HG03175 (cell line): ENCODE results near the gene NET1.
"Not testable (repeated sequence)": the region's sequence is repeated elsewhere in the genome, so short reads cannot be mapped to it uniquely, and the experiment has no call there.

Experiments
- ATAC-seq: cut with Tn5 transposase; IDR thresholded peaks from one replicate; pipeline ENCODE4 v1.9.1; 2021; ENCODE audit warnings: mild to moderate bottlenecking, moderate library complexity; ENCODE audit not compliant: unreplicated experiment

The NET1 gene

GRCh38 chr10:5461914-5462840, 49.8 kb downstream of the NET1 start:
- no peak for ATAC-seq

GRCh38 chr10:5462841-5463293, 50.5 kb downstream of the NET1 start:
- ATAC-seq, result no peak

- ATAC-seq, result no peak
Observed at GRCh38 chr10:5464546-5464945, 52.2 kb downstream of the NET1 start.

- no peak for ATAC-seq
Observed at GRCh38 chr10:5465976-5466450, 53.7 kb downstream of the NET1 start.

GRCh38 chr10:5466451-5467206, 54.3 kb downstream of the NET1 start:
- no peak for ATAC-seq

GRCh38 chr10:5467207-5467535, 54.8 kb downstream of the NET1 start:
- ATAC-seq, result no peak

GRCh38 chr10:5467634-5468255, 55.4 kb downstream of the NET1 start:
- ATAC-seq, result no peak

GRCh38 chr10:5468262-5469106, 56.1 kb downstream of the NET1 start:
- ATAC-seq, result no peak

GRCh38 chr10:5469353-5470061, 57.1 kb downstream of the NET1 start:
- no peak for ATAC-seq

- ATAC-seq, result no peak
Observed at GRCh38 chr10:5470062-5470751, 57.9 kb downstream of the NET1 start.

- not testable (repeated sequence) for ATAC-seq
Observed at GRCh38 chr10:5474642-5475041, 62.3 kb downstream of the NET1 start.

GRCh38 chr10:5475088-5475487, 62.7 kb downstream of the NET1 start:
- not testable (repeated sequence) for ATAC-seq

- not testable (repeated sequence) for ATAC-seq
Observed at GRCh38 chr10:5475974-5476807, 63.8 kb downstream of the NET1 start.

- no peak for ATAC-seq
Observed at GRCh38 chr10:5476918-5477525, 64.7 kb downstream of the NET1 start.

- no peak for ATAC-seq
Observed at GRCh38 chr10:5477948-5478693, 65.8 kb downstream of the NET1 start.

- no peak for ATAC-seq
Observed at GRCh38 chr10:5478694-5479305, 66.4 kb downstream of the NET1 start.
